CD4-positive, alpha-beta T cell treated with Interleukin-15 for 4 hours (primary cell): Measurements from ENCODE around the gene CDH2.

ENCODE experiments used
- DNase-seq: peaks from one replicate; pipeline ENCODE4 v3.0.0-alpha.2; 2020; ENCODE audit warnings: low spot score

The CDH2 gene

DNA sequence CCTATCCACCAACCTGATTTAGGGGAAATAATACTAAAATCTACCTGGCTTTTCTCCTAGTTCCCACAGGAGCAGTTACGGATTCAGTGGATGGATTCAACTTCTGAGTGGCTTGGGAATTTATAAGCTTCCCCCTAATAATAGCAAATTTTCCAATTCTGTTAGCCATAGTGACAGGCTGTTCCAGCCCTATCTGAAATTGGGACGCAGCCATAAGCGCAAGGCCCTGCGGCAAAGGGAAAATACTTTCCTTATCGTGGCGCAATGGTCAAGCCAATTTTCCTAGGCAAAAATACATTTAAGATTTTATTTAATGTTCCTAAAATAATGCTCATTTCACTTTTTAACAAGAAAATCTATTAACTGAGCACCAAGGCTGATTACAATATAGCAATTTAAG, 49.7 kb downstream of the CDH2 start:
- DNase-seq: no peak

GRCh38 chr18:28126768-28127167, 50.2 kb downstream of the CDH2 start:
- DNase-seq: no peak

DNA sequence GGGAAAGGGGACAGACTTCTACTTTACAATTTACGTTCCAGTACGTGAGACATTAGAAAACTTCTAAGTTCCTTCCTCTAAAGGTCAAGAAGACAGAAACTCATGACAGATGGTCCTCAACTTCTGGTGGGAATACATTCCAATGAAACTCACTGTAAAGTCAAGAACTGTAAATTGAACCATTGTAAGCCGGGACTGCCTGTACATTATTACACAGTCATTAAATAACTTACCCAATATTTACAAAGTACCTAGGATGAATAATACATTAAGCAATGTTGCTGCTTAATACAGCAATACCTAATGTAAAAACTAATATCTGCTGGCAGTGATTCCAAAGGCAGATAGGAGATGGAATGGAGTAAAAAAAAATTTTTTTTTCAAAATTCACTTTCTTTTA, 51.9 kb downstream of the CDH2 start:
- no peak for DNase-seq

- no peak for DNase-seq
Measured at GRCh38 chr18:28124131-28125029, 52.5 kb downstream of the CDH2 start.

GRCh38 chr18:28123401-28124030, 53.4 kb downstream of the CDH2 start:
- DNase-seq: no peak

GRCh38 chr18:28120828-28121515, 56.0 kb downstream of the CDH2 start:
- no peak for DNase-seq

DNA sequence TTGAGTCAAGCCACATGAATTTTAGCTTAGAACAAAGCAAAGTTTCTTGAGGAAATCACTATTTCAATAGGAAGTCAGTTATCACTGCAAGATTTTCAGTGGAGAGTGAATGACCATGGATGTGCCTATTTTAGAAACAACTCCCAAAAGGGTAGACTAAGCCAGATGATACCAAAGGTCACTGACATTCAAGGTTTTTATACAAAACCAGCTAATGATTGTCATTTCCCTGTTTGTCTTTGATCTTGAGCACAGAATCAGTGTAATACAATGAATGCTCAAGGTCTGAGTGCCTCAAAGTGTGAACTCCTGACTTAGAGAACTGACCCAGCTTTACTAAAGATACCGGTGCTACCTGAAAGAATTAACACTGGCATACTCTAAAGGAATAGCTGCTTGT, 60.5 kb downstream of the CDH2 start:
- DNase-seq: no peak

DNA sequence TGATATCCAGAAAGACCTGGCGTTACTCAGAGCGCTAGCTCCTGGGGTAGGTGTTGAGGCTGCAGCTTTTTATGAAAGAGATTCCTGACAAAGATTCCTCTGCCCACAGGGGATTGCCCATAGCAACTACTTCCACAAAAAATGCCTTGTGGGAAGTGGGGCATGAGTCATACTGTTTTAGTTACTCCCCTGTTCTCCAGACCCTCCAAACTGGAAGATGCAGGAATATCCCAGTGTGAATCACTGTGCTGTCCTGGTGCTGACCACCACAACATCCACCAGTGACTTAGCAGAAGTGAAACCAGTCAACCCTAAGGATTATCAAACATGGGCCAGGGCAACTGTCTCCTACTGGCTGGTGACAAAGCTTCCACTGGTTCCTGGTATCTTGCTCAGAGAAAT, 61.8 kb downstream of the CDH2 start:
- DNase-seq: no peak

GRCh38 chr18:28114472-28114871, 62.5 kb downstream of the CDH2 start:
- DNase-seq: no peak

GRCh38 chr18:28113271-28114029, 63.5 kb downstream of the CDH2 start:
- DNase-seq: no peak

DNA sequence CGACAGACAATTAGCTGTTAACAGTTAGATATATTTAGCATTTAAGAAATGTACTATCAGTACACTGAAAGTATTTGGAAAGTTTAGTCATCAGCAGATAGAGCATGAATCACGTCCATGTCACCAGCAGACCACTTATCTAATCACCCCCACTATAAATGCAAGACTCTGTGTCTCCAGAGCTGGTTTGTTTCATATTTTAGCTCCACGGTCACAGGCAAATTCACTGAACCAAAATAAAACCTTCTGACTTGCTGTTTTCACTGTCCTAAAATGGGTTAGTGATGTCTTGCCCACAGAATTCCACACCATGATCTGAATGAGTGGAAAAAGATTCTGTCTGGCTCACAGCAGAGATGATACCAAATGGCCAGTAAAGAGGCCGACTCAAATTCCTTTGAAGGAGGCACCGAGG, 64.9 kb downstream of the CDH2 start:
- DNase-seq: no peak

DNA sequence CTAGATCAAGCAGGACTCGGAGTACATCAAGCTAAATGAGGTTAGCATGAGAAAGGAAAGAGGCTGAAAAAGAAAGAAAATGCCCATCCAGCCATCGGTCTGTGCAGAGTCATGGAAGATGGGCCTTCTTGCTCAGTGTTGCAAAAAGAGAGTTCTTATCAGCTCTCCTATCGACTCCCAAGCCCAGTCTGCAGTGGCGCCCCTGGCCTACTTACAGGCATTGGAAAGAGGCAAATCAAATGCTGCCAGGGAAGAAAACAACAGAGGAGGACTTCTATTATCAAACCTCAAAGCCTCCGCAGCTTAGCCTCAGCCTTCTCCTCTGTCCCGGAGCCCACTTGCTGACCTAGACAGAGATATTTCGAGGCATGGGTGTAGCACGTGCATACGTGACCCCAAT, 66.0 kb downstream of the CDH2 start:
- no peak for DNase-seq

GRCh38 chr18:28109781-28110560, 67.0 kb downstream of the CDH2 start:
- no peak for DNase-seq

DNA sequence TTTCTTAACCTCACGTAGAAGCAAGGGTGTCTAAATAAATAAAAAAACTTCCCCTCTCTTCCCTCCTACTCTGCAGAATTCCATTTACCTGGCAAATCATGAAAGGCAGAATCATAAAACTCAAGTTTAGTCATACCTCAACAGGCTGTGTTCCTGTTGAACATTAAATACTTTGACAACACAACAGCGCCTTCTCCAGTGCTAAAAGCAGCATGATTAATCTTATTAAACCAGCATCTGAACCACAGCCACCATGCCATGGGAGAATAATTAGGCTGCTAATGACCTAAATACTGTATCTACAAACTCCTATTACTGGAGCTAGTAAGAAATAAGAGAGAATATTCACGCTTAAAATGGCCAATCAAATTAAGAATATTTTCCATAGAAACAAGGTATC, 68.1 kb downstream of the CDH2 start:
- no peak for DNase-seq

DNA sequence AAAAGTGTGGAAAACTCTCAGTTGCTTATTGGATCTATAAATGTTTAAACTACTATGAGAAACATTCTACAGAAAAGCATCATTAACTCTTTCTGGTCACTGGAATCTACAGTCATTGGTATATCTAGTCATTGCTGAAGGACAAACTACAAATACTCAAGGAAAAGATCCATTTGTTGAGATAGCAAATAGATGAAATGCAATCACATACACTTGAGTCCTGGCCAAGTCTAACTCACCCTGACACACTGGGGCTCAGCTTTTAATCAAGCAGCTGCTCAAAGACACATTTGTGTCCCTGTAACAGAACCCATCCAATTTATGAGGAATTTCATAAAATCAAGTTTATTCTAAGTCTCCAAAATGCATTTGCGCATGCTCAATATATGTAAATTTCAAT, 68.7 kb downstream of the CDH2 start:
- no peak for DNase-seq

- no peak for DNase-seq
Measured at GRCh38 chr18:28099237-28099636, 77.7 kb downstream of the CDH2 start.

DNA sequence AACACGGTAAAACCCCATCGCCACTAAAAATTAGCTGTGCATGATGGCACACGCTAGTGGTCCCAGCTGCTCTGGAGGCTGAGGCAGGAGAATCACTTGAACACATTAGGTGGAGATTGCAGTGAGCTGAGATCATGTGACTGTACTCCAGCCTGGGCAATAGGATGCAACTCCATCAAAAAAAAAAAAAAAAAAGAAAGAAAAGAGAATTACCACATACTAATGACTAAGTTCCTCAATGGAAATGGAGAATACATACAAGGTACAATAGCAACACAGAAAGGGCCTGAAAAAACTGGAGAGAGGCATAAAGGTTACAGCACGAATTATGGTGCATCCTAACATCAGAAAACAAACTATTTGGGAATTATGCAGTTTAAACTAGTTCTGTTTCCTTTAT, 81.3 kb downstream of the CDH2 start:
- DNase-seq: no peak

- no peak for DNase-seq
Measured at GRCh38 chr18:28095041-28095440, 81.9 kb downstream of the CDH2 start.

- no peak for DNase-seq
Measured at GRCh38 chr18:28091197-28091596, 85.7 kb downstream of the CDH2 start.

DNA sequence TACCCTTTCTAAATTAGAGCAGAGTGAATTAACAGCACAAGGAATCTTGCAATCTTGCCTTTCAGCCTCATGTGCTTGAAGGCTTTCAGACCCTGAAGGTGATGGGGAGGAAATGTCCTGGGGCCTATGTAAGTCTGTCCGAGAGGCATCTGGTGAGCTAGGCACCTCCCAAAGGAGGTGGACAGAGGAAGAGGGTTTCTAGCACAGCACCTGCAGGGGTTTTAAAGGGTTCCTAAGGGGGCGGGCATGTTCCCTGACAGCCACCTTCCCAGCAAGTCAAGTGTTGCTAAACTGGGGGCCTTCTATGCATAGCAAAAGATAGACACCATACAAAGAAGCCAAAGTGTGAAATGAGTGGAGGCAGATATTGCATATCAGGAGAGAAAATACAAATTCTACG, 88.5 kb downstream of the CDH2 start:
- DNase-seq: no peak
